Activated CD4-positive, alpha-beta T cell treated with anti-CD3 and anti-CD28 coated beads, Interleukin-2, amount 50 U/mL, for 16 hours (primary cell): ENCODE data around the gene IKZF5.

Experiments
- DNase-seq: peaks from one replicate; pipeline ENCODE4 v3.0.0-alpha.2; 2020

Gene IKZF5, protein sequence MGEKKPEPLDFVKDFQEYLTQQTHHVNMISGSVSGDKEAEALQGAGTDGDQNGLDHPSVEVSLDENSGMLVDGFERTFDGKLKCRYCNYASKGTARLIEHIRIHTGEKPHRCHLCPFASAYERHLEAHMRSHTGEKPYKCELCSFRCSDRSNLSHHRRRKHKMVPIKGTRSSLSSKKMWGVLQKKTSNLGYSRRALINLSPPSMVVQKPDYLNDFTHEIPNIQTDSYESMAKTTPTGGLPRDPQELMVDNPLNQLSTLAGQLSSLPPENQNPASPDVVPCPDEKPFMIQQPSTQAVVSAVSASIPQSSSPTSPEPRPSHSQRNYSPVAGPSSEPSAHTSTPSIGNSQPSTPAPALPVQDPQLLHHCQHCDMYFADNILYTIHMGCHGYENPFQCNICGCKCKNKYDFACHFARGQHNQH

DNA sequence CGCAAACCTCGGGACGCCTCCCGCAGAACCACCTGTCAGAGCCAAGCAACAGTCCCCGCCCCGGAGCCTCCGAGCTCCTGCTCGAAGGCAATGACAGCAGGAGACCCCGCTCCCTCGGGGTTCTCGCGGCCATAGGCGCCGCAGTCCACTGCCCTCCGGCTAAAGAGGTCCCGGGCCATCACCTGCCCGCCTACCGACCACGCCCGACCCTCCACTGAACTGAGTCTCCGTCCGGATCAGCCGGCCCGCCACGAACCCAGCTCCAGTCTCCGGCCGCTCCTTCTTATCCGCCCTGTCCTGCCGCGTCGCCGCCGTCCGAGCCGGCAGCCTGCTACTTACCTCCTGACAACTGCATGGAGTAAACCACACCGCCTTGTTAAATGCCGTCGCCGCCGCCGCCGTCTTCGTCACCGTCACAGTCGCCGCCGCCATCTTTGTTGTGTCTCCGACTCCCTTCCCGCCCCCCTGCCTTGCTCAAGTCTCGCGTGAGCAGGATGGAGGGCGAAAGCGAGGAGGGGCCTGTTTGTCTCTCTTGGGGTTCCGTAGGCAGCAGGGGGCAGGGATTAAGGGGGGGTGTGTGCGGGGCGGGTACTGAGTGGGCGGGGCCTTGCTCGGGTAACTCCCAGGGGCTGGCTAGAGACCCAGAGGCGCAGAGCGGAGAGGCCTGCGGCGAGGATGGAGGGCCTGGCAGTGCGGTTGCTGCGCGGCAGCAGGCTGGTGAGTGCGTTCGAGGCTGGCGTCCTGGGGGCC is at the start of gene IKZF5, which contains the start of gene ACADSB:
Gene IKZF5, minus strand, starts transcription at position 441 of the 750 bp plus-strand sequence. CDS start 10,170 bp downstream, outside the sequence.
Gene ACADSB, plus strand, starts transcription at position 652 of the 750 bp plus-strand sequence. Its CDS starts 24 bp downstream, at position 676.
- DNase-seq: peak; percentile 97

- no peak for DNase-seq
Observed at GRCh38 chr10:123057968-123058367, 49.4 kb upstream of the IKZF5 start.

DNA sequence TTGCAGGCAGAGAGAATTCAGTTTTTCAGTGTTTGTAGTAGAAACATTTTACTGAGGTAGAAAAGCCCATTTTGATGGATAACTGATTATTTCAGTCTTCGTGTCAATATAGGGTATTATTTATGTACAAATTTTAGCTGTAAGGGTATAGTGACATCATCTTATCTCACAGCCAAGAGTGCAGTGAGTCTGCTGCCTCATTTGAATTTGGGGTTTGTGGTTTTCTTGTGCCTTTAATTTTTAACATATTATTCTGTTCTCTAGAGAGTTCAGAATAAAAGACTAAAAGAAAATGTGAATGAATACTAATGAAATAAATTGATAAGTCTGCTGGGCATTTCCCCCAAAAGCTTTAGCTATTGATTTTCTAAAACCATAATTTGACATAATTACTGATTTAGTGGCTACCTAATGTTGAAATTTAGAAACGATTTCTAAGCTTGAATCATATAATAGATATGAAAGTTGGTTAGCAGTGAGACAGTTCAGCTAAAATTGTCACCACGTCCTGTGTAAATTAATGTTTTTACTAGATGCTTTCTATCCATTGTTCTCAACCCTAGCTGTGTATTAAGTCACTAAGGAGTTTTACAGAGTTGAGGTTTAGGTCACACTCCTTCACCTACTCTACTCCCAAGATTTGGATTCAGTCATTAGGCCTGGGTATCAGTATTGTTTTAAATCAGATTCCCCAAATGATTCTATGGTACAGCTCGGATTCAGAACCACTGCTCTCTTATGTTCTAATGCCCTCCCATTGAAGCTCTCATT is 37.6 kb upstream of the IKZF5 start:
- DNase-seq: peak; percentile 12

DNA sequence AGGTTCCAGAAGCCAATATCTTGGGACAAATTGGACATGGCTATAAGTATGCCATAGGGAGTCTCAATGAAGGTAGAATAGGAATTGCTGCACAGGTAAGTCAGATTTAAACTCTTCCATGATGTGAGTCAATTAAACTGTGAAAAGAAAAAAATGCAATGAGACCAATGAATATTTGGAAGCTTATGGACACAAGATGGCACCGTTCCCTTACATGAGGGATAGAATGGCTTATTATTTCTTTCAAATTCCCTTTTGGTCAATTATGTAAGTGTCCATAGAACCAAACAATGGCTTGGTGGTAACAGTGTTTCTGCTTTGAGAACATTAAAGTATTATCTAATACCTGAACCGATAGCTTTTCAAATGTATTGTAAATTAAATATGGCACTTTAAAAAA is 35.8 kb upstream of the IKZF5 start:
- DNase-seq: no peak

GRCh38 chr10:123043409-123043925 is 34.9 kb upstream of the IKZF5 start:
- DNase-seq: peak; percentile 55

DNA sequence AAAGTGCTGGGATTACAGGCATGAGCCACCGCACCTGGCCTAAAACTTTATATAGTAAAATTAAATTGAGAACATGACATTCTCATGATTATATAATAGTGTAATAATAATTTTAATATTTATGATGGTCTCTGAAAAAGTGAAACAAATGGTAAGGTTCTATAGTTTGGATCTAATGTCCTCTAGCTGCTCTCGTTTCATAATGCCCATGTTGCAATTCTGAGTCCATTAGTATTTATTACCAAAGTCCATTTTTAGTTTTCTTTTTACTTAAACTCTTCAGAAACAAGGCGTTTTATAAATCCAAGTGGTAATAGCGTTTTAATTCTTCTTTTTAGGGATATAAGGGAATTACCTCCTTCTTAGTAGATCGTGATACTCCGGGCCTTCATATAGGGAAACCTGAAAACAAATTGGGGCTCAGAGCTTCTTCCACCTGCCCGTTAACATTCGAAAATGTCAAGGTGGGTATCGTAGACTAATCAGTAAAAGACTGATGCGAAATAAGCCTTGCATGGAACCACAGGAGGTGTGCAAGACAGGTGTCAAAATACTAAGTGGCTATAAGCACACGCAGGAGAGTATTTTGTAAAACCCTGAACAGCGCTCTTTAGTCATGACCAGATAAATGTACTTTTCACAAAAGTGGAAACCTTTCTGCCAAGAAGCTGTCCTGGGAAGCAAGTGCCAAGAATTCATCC is 34.3 kb upstream of the IKZF5 start:
- no peak for DNase-seq

GRCh38 chr10:123039632-123039930 is 31.0 kb upstream of the IKZF5 start:
- no peak for DNase-seq

GRCh38 chr10:123038782-123039631 is 30.4 kb upstream of the IKZF5 start:
- no peak for DNase-seq

DNA sequence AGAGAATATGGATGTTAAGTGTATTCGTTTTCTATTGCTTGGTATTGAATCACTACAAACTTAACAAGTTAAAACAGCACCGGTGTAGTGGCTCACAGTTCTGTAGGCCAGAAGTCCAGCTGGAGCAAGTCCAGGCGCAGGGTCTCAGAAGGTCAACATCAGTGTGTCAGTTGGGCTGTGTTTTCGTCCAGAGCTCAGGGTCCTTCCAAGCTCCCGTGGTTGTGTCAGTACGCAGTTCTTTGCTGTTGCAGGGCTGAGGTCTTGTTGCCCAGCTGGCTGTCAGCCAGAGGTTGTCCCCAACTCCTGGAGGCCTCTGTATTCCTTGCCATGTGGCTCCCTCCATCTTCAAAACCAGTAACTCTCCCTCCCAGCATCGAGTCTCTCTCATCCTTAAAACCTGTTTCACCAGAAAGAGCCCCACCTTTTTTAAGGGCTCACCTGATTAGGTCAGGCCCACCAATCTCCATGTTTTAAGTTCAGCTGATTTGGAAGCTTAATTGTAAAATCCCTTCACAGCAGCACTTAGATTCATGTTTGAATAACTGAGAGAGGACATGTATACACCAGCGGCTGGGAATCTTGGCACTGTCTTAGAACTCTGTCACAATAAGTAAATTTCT is 27.0 kb upstream of the IKZF5 start:
- DNase-seq: no peak

GRCh38 chr10:123034332-123034731 is 25.7 kb upstream of the IKZF5 start:
- DNase-seq: no peak

DNA sequence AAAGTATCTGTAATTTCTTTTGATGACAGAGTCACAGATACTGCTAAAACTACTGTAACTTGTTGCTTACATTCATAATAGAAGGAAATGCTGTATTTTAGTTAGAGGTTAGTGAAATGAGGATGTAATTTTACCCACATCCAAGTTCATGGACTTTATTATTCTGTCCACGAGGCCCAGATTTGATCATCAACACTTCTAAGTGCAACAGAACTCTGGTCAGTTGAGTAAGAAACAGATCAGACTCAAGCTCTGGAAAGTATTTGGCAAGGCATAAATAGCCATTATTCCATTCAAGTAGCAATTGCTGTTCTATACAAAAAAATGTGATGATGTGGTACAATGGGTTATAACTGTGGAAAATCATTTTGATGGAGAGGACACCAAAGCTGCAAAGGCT is 22.5 kb upstream of the IKZF5 start:
- no peak for DNase-seq

GRCh38 chr10:123027861-123028260 is 19.3 kb upstream of the IKZF5 start:
- DNase-seq: no peak

DNA sequence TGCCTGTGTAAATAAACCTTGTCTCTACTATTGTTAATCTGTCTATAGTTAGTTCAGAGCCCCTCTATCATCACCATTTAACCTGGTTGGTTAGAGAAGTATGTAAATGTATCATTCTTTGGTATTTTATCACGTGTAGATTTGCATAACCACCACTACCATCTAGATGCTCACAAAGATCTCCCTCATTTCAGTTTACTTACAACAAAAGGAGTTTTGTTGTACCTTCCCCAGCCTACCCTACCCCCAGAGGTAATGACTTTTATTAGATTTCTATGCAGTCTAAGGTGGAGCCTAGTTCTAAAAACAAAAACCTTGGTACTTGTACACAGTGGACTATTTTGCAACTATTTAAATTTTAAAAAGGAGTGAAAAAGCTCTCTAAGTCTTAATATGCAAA is 17.7 kb upstream of the IKZF5 start:
- DNase-seq: no peak

DNA sequence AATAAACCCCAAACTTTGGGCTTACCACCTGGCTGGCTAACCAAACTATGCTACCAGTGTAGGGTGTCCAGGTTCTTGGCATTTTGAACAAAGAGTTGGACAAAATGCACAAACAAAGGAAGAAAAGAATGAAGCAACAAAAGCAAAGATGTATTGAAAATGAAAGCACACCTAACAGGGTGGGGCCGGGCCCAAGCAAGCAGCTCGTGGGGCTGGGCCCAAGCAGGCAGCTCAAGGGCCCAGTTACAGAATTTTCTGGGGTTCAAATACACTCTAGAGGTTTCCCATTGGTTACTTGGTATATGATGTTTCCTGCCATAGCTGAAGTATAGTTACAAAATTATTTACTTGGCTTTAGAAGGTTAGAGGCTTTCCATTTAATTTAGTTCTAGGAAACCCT is 15.9 kb upstream of the IKZF5 start:
- no peak for DNase-seq

DNA sequence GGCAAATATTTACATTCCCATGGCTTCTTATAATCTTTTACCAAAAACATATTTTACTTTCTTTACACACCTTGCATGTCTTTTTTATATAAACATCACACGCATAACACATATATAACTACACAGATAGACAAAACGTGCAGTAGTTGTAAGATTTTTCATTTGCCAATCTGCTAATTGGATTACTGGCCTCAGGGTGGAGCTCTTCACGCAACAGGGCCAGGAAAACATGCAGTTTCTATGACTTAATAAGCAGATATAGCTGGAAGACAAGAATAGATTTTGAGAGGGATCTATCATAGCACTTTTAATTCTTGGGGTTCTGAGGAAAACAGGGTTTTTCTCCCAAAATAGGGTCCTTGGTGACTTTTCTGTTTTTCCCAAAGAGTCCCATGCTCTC is 12.9 kb upstream of the IKZF5 start:
- DNase-seq: no peak

GRCh38 chr10:123019941-123020703 is 11.5 kb upstream of the IKZF5 start:
- DNase-seq: no peak

GRCh38 chr10:123019264-123019663 is 10.7 kb upstream of the IKZF5 start:
- DNase-seq: no peak

GRCh38 chr10:123018531-123018930 is 9.9 kb upstream of the IKZF5 start:
- no peak for DNase-seq

DNA sequence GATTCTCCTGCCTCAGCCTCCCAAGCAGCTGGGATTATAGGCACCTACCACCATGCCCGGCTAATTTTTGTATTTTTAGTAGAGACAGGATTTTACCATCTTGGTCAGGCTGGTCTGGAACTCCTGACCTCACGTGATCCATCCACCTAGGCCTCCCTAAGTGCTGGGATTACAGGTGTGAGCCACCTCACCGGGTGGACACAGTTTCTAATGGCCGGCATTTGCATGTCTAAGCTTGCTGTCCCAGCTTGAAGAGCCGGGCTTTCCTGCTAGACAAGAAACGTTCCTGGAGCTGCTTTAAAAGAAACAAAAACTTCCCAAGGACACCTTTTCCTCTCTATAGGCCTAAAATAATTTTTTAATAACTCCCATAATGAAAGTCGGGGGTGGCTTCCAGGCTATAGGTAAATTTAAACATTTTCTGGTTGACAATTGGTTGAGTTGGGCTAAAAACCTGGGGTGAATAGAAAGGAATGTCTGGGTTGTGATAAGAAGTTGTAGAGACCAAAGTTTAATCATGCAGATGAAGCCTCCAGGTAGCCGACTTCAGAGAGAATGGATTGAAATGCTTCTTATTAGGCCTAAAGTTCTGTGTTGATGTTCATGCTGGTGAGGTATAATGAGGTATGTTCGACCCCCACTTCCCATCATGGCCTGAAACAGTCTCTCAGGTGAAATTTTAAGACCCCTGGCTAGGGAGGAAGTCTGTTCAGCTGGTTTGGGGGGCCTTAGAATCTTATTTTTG is 9.0 kb upstream of the IKZF5 start:
- no peak for DNase-seq

GRCh38 chr10:123016228-123016627 is 7.6 kb upstream of the IKZF5 start:
- no peak for DNase-seq
